ENCODE data around the gene ANKRD13A.
A peak's percentile ranks its signal among the peaks of the same experiment; 100 is the strongest.
"Not testable (repeated sequence)": the region's sequence is repeated elsewhere in the genome, so short reads cannot be mapped to it uniquely, and the experiment has no call there.

Gene ANKRD13A

DNA sequence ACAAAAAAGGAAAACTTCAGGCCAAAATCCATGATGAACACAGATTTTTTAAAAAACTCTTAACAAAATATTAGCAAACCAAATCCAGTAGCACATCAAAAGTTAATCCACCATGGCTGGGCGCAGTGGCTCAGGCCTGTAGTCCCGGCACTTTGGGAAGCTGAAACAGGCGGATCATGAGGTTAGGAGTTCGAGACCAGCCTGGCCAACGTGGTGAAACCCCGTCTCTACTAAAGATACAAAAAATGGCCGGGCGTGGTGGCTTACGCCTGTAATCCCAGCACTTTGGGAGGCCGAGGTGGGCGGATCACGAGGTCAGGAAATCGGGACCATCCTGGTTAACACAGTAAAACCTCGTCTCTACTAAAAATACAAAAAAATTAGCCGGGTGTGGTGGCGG is 13.0 kb upstream of the ANKRD13A start:
- not testable (repeated sequence) for DNase-seq

DNA sequence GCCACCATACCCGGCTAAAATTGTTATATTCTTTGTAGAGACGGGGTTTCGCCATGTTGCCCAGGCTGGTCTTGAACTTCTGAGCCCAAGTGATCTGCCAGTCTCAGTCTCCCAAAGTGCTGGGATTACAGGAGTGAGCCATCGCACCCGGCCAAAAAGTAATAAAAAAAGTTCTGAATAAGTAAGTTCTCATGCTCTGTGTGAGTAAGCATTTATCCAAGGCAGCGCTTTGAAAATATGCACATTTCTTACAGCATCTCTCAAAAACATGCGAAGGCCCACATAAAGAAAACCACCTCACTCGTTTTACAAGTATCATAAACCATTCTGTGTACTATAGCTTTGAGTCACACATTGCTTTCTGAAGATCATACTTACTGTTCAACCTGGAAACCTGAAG is 11.6 kb upstream of the ANKRD13A start:
- DNase-seq = peak in 1 of 5 donors; percentile 71

DNA sequence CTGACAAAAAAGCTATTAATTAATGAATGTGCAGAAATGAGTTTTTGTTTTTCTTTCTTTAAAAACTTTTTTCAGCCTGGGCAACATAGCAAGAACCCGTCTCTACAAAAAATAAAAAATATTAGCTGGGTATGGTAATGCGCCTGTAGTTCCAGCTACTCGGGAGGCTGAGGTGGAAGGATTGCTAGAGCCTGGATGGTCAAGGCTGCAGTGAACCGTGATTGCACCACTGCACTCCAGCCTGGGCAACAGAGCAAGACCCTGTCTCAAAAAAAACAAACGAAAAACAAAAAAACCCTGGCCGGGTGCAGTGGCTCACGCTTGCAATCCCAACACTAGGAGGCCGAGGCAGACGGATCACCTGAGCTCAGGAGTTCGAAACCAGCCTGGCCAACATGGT is 11.0 kb upstream of the ANKRD13A start:
- no peak for DNase-seq

- no peak for DNase-seq
Measured at GRCh38 chr12:109988903-109989302, 10.3 kb upstream of the ANKRD13A start.

DNA sequence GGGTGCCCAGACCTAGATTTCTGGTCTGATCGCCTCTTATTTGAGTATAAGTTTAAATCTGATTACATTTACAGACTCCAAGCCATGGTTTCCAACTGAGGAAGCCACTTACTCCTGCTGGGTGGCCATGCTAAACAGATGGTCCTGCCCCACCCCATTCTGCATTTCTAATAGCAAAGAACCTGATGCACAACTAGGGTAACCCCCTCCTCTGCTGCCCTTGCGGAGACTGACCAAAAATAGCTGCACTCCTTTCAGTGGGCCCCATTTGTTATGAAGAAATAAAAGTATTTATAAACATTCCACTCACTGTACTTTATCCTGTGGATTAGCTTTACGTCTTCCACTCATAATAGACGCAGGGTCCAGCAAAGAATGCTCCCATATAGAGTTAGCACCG is 9.8 kb upstream of the ANKRD13A start:
- no peak for DNase-seq

DNA sequence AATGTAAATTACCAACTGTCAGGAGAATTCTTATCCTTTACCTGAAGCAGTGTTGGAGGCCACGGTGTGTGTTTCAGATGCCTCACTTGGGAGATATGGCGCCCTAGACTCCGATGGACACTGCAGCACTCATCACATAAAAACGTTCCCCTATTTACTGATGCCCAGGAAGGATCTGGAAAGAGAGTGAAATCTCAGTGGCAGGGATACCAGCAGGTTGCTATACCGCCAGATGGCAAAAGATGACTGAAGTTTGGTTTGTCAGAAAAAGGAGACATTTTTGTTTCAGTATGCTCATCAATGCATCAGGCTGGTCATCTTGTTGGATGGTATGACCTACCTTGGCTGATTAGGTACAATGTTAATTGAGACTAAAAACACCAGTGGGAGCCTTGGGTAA is 7.6 kb upstream of the ANKRD13A start:
- no peak for DNase-seq

DNA sequence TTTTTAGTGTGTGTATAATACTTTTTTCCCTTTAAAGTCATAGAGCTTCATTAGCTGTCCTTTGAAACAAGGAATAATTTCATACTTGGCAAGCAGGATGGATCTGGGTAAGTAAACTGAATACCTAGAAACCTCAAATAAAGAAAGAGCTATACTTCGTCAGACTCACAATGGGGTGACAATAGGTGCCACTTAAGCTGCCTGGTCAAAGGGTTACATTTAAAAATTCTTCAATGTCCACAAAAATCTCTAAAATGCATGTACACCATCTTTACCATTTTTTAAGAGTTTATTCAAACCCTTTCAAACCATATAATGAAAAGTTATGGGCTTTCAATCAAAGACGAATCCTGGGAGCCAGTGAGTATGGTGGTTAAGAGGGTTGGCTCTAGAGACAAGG is 6.1 kb upstream of the ANKRD13A start:
- no peak for DNase-seq

DNA sequence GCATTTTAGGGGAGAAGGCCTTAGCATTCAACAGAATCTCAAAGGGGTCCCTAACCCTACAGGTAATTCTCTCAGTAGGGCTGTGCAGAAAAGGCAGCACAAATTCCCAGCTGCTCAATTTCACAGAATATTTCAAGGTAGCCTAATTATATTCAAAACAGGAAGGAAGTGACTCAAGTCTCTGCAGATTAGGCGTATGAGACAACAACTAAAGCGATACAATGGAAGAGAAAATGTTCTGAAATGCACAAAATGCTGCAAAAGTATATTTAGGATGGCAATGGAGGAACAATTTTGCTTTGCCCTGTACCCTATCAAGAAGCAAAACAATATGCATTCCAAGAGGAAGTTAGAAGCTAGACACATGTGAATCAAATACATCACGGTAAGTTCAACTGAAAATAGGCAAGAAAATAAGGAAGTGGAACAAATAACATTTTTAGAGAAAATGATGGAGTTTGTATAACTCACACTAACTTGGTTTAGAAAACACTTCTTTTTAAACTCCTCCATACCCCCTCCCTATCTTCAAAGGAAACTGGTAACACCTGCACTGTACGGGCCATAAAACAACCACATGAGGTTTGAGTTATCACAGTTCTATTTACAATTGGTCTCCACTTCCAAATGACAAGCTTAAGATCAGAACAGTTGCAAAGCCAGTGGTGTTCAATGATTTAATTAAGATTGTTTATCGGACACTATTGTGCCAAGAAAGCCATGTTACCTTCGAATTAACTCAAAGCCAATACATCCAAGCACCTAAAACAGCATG is 4.6 kb upstream of the ANKRD13A start:
- peak in 1 of 5 donors; percentile 28 for DNase-seq

GRCh38 chr12:109995361-109995685 is 3.9 kb upstream of the ANKRD13A start:
- DNase-seq = no peak

DNA sequence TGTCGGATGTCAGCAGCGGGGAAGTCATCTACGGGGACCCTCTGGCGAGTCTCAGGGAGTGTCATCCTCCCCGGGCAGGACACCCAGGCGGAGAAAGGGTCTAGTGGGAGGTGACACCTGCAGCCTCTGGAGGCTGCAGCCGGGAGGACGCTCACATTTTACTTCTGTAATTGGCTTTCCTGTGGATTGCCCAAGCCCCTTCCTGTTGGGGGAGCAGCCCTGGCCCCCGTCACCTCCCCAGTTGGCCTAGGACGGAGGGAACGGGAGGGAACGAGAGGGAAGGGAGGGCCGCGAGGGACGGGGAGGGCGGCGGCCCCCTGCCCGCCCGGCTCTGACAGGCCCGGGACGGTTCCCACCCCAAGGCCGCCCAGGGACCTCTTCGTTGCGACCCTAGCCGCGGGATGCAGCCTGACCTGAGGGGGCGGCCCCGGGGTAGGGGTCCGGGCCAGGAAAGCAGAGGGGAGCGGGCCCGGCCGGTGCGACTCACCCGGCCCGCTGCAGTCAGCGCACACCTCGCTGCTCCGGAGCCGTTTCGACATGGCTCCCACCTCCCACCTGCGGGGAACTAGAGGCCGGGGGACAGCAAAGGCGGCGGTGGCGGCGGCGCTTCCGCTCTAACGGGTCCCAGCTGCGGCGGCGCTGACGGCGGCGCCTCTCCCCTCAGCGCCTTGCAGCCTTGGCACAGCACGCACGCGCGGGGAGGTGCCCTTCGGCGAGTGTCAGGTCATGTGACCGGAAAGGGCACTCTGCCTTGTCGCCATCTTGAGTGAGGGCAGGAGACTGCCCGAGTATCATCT is 3.3 kb upstream of the ANKRD13A start, which contains the start of gene GIT2:
TSS of gene GIT2 (minus strand) at position 683 of the 797 bp plus-strand sequence. CDS start at position 539, 144 bp downstream.
- peak; percentile 90 to 97 (median 91) for DNase-seq

DNA sequence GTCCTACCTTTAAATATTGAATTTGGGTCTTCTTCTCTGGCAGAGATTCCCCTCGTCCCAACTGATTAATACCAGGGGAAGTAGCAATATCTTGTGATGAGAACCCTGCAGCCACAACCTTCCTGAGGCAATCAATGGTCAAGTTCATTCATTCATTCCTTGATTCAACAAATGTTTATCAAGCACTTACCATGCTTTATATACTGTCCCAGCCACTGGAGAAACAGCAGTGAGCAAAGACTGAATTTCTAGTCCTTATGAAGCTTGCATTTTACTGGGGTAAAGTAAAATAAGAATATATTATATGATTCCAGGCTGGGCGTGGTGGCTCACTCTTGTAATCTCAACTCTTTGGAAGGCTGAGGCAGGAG is 2.8 kb upstream of the ANKRD13A start:
- DNase-seq = no peak

DNA sequence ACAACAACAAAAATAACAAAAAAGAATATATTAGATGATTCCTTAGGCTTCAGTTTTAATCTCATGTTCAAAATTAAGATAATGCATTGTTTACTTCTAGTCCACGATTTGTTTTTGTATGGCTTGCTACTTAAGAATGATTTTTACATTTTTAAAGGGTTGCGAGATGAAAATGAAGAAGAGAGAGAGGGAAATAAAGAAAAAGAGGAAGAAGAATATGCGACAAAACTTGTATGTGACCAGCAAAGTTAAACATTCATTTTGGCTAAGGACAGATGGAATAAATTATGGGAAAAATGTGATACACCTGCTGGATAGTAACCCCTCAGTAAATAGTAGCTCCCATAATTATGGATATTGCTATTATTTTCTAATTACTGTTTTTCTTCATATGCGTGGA is 1.8 kb upstream of the ANKRD13A start:
- no peak for DNase-seq

GRCh38 chr12:109998241-109998903 is 858 bp upstream of the ANKRD13A start:
- DNase-seq = no peak

DNA sequence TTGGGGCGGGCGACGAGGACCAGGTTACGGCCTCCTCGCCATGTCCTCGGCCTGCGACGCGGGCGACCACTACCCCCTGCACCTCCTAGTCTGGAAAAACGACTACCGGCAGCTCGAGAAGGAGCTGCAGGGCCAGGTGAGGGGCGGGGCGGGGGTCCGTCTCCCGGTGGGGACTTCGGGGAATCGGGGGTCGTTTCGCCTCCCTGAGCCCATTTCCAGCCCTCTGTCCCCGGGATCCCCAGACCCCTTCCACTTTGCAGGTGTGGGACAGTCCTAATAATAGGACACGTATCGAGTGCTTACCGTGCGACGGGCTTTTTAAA is 380 bp downstream of the ANKRD13A start:
- DNase-seq = no peak

DNA sequence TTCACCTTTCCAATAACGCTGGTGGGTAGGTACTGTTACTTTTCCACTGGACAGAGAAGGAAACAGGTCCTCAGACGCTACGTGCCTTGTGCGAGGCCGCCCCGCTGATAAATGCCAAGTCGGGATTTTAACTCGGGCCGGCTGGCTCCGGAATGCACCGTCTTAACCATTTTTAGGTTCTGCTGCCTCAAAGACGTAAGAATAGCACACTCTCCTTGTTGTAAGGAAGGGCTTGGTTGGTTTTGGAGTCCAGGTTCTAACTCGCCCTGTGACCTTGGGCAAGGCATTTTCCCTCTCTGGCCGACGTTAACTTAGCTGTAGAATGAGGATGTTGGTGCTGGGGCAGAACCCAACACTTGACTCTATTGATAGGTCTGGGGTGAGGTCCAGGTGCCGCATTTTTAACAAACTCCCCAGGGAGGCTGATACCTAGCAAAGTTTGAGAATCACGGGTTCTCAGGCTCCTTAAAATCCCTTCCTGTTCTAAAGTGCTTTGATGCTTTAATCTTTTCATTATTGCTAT is 814 bp downstream of the ANKRD13A start:
- no peak for DNase-seq

- no peak for DNase-seq
Measured at GRCh38 chr12:110001596-110001995, 2.4 kb downstream of the ANKRD13A start.

DNA sequence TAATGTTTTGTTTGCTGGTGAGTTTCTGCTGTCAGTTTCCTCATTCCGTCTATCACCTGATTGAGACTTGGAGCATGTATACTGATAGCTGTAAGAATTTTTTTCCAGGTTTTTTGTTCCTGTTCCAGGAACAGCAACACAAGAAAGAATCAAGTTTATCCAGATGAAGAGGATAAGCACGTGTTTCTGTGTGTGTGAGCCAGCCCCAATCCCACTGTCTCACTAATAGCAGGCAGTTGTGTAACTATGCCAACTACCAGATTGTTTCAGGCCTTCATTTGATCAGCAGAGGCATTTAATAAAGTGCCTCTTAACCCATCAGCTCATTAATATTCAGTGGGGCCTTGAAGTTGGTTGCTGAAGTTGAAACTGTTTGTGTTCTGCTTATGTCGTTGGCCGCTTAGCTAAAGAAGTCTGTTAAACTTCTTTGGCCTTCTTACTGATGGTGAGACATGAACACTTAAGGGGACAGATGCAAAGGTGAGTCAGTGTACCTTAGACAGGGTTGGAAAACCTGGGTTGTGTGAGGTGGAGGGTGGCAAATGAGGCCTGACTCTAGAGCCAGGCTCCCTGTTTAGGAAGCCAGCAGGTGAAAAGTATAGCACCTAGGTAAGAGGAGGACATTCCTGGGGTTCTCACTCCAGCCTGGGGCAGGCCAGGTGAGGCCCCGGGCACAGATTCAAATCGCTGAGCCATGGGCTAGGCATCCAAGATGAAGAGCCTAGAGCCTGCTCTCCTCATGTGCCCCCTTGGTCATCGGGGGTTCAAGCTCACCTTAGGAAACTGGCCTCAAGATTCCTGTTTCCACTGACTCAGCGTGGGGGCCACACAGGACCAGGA is 3.7 kb downstream of the ANKRD13A start:
- no peak for DNase-seq

DNA sequence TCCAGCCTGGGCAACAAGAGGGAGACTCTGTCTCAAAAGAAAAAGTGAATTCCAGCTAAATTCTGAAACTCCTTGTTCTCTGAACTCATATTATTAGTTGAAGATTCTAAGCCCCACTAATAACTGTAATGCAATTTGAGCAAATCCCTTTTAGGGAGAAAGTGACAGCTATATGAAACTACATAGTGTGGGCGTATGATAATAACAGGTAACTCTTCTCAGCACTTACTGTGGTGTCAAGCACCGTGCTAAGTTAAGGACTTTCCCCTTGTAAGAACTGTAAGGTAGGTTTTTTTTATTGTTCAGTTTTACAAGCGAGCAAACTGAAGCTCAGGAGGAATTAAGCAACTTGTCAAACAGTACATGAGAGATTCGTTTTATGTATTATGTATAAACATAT is 5.4 kb downstream of the ANKRD13A start:
- no peak for DNase-seq

- no peak for DNase-seq
Measured at GRCh38 chr12:110005319-110005973, 6.2 kb downstream of the ANKRD13A start.

- DNase-seq = no peak
Measured at GRCh38 chr12:110006115-110006514, 6.9 kb downstream of the ANKRD13A start.

- DNase-seq = no peak
Measured at GRCh38 chr12:110007881-110008280, 8.7 kb downstream of the ANKRD13A start.

Data from T-helper 1 cell (primary cell).